SKM-1 (cell line): ENCODE measurements around the gene TTC39B.

Experiments
- DNase-seq: peaks from one replicate; lab custom pipeline; 2025; ENCODE audit not compliant: unreplicated experiment; lab: John Stamatoyannopoulos, UW

TTC39B gene

GRCh38 chr9:15304632-15305031 lies 2.4 kb downstream of the TTC39B start:
- DNase-seq, result no peak

DNA sequence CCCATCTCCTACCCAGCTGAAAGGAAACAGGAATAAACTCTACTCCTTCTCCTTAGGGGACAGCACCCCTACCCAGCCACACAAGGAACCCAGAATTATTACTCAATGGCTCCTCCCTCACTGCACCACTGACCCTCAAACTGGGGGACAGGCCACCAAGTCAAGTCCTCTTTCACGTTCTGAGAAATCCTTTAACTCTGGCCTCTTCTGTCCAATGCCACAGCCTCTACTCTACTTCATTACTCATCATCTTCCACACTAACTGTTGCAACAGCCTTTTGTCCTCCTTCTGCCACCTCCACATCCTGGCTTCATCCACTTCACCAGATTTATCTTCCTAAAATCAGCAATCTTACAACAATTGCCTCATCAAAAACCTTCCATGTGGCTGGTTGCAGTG lies 6.8 kb downstream of the TTC39B start:
- DNase-seq, result no peak

DNA sequence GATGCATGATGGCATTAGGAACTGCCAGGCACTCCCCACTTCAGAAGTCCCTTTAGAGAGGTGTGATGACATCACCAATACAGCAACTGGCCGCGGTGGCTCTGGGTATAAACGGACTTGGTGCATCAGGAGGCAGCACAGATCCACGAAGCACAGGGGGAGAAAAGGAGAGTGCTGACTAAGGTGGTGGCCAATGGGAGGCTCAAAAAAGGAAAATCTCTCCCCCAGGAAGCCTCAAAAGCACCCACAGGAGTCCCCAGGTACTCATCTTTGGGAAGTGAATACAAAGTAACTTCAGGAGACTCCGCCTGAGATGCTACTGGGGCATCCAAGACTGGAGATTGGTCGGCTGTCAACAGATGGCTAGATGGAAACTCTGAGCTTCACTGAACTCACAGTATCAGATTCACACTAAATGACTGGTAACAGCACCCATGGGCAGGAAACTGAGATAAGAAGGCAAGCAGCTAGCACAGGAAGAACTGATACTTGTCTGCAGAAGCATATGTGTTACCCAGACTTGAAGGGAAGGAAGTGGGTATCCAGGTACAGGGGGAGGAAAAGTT lies 7.6 kb downstream of the TTC39B start:
- no peak for DNase-seq

GRCh38 chr9:15298362-15298761 lies 8.7 kb downstream of the TTC39B start:
- no peak for DNase-seq

- no peak for DNase-seq
Observed at GRCh38 chr9:15295761-15296405, 11.1 kb downstream of the TTC39B start.

GRCh38 chr9:15294604-15295003 lies 12.4 kb downstream of the TTC39B start:
- DNase-seq, result no peak

DNA sequence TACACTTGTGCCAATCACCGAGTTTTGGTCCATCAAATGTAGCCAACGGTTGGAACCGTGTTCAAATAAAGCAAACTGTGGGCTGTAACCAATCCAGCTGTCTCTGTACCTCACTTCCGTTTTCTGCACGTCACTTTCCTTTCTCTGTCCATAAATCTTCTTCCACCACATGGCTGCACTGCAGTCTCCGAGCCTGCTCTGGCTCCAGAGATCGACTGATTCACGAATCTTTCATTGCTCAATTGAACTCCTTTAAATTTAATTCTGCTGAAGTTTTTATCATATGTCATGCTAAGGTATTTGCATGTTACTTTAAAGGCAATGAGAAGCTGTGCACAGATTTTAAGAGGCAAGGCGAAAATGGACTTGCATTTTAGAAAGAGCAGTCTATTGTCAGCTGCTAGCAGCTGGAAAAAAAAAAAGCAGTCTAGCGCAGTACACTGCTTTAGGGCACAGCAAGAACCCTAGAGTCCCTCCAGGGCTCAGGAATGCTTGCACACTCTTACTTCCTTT lies 13.2 kb downstream of the TTC39B start:
- no peak for DNase-seq

GRCh38 chr9:15293084-15293483 lies 13.9 kb downstream of the TTC39B start:
- DNase-seq, result no peak

GRCh38 chr9:15289603-15290002 lies 17.4 kb downstream of the TTC39B start:
- DNase-seq, result no peak

DNA sequence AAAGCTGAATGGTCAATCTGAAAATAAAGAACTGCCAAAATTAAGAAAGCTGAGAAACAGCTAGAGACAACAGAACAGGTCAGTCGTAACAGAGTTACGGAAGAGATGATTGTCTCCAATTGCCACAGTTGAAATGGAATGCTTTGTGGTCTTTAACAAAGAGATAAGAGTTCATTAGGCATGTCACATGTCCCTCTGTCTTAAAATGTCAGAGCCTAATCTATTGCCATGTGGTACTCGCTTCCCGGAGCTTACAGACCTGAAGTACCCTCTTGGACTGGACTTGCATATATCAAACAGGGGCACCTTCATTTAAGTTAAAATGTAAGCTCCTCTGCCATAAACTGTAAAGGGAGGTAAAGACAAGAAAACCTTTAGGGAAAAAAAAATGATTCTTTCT lies 19.7 kb downstream of the TTC39B start:
- no peak for DNase-seq

DNA sequence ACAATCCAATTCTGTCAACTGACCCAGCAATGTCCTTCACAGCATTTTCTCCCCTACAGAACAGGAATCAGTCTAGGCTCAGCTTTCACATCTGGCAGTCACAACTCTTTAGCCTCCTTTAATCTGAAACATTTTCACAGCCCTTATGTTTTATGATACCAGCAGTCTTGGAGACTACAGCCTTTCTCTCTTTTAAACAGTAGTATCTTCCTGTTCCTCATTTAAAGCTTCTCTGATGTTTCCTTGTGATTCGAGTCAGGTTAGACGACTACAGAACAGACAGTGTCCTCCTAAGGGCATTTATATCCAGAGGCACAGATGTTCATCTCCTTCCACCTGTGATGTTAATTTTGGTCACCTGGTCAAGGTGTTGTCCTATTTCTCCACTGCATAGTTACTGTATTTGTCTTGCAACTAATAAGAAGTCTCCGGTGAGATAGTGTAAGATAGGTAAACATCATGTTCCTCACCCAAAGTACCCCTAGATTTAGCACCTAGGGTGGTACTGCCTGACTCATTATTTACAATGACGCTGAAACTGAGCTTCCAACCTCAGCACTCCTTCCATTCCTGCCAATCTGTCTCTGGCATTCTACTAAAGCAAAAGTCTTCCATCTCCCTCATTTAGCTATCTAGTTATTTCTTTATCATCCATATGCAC lies 20.7 kb downstream of the TTC39B start:
- no peak for DNase-seq

DNA sequence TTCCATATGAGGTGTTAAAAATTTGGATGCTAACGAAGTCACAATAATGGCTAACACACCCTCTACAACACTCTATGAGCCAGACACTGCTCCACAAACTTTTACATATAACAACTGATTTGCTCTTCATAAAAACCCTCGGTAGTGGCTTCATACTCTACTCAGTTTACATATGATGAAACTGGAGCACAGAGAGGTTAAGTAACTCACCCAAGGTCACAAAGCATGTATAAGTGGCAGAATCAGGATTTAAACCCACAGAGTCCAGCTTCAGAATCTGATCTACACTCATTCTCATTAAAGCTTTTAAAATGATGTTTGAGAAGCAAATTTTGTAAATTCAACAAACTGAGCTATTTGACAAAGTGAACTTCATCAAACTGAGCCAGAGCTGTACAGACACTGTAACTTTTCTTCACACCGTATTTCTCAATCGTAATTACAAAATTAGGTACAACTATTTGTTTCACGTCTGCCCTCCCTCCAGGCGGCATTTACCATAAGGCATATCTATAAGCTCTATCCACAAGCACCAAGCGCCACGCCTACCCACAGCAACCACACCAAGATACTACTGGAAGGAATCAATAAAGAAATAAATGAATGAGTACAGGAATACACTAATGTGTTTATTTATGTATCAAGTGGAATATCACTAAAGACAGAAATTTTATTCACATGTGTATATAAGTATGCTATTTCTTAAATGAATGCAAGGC lies 24.3 kb downstream of the TTC39B start:
- no peak for DNase-seq

DNA sequence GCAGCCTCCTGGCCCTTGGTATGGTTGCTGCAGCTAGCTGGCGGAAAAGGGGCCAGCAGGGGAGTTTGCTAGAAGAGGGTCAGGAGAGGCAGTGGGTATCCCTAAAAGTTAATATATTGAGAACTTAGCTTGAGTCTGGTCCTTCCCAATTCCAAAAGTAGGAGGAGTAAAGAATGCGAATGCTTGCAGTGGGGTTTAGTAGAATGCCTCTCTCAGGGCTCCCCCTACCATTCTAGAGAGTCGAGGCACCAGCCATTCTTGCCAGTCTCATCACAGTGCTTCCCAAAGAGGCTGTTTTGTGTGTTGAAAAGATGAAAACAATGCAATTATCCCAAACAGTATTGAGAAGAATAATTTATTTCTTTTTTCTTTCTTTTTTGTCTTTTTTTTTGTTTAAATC lies 26.4 kb downstream of the TTC39B start:
- DNase-seq, result no peak

DNA sequence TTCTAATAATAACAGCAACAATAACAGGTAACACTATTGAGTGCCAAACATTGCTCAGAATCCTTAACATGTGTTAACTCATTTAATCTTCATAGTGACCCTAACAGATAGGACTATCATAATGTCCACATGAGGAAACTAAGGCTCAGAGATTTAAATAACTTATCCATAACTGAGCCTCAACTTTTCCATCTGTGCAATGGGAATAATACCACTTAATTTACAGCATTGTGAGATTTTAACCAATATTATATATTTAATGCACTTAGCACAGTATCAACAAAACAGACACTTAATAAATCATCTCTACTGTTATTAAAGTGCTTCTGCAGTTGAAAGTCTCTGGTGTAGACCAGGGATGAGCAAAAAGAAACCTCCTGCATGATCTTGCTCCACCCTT lies 28.2 kb downstream of the TTC39B start:
- no peak for DNase-seq

- DNase-seq, result no peak
Observed at GRCh38 chr9:15278091-15278687, 28.8 kb downstream of the TTC39B start.

GRCh38 chr9:15277400-15278090 lies 29.5 kb downstream of the TTC39B start:
- no peak for DNase-seq

DNA sequence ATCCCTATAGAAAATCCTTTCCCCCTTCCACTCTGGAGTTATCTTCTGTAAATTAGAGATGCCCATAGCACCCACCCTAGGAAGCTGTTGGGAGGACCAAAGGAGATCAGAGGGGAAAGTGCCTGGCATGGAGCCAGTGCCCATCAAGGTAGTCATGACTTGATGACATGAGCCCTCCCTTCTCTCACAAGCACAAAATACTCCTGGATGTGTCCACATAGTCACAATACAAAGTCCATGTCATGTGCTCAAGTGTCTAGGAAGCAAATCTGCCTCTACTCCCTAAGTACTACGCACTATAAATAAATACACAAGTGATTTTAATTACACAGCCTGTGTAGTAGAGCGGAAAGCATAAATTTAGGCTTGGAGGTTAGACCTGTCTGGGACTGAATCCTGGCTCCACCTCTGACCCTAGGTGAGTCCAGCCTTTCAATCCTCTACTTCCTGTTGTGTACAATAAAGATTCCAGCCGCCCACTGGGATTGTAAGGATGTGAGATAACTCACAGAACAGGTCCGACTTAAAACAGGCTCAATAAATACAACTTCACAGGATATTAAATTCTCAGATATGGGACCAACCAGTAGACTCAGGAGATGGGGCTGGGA lies 30.6 kb downstream of the TTC39B start:
- no peak for DNase-seq

DNA sequence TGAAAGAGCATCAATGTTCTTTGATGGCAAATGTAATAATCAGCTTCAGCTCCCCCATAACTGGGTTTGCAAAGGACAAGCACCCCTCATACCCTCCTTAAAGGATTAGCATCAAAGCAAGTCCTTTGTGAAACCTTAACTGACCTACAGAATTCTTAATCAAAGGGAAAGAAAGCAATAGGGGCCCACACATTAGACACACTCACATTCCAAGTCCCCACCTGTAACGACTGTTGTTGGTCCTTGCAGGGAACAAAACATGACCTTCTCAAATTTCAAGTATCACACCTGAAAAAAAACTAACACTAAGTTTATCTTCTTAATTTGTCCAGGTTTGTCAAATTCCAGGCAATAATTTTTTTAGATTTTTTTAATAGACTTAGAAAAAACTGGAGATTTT lies 32.6 kb downstream of the TTC39B start:
- DNase-seq, result no peak

GRCh38 chr9:15272377-15272928 lies 34.6 kb downstream of the TTC39B start:
- DNase-seq, result no peak

- no peak for DNase-seq
Observed at GRCh38 chr9:15271403-15271802, 35.6 kb downstream of the TTC39B start.
